H9 (cell line): ENCODE measurements around the gene AMOTL1. TPM values are rescaled to one million over a fixed set of nuclear protein-coding genes. Genes with fewer than 3 reads are reported as not detected.

ENCODE experiments used
- DNase-seq: peaks from one replicate; pipeline ENCODE4 v3.0.0-alpha.2; 2017
- H2AFZ ChIP-seq: one replicate; pipeline ENCODE4 v1.6.1; 2013; ENCODE audit warnings: mild to moderate bottlenecking, low read length, control low read depth, moderate library complexity
- H2AK5ac ChIP-seq: 2 replicates; pipeline ENCODE4 v1.6.1; 2013; ENCODE audit warnings: low read length, control low read depth, mixed read lengths; ENCODE audit not compliant: insufficient read length
- H2BK120ac ChIP-seq: one replicate; pipeline ENCODE4 v1.6.1; 2013; ENCODE audit warnings: low read depth, mild to moderate bottlenecking, low read length, control low read depth, inconsistent platforms; ENCODE audit not compliant: poor library complexity, severe bottlenecking
- H2BK12ac ChIP-seq: 2 replicates; pipeline ENCODE4 v1.6.1; 2013; ENCODE audit warnings: low read length, control low read depth, mixed read lengths, low read depth; ENCODE audit not compliant: insufficient read length
- H2BK15ac ChIP-seq: 2 replicates; pipeline ENCODE4 v1.6.1; 2013; ENCODE audit warnings: low read depth, low read length, control low read depth
- H2BK20ac ChIP-seq: one replicate; pipeline ENCODE4 v1.6.1; 2013; ENCODE audit warnings: low read depth, mild to moderate bottlenecking, low read length, control low read depth, inconsistent platforms; ENCODE audit not compliant: poor library complexity, severe bottlenecking
- H2BK5ac ChIP-seq: 2 replicates; pipeline ENCODE4 v1.6.1; 2013; ENCODE audit warnings: low read length, control low read depth, mixed read lengths; ENCODE audit not compliant: insufficient read length
- H3K14ac ChIP-seq: 2 replicates; pipeline ENCODE4 v1.6.1; 2013; ENCODE audit warnings: low read length, control low read depth; ENCODE audit not compliant: insufficient read depth
- H3K18ac ChIP-seq: 2 replicates; pipeline ENCODE4 v1.6.1; 2013; ENCODE audit warnings: low read depth, mild to moderate bottlenecking, mixed read lengths, low read length, control low read depth; ENCODE audit not compliant: insufficient read length
- H3K23ac ChIP-seq: 2 replicates; pipeline ENCODE4 v1.6.1; 2013; ENCODE audit warnings: low read length, control low read depth, mixed read lengths, low read depth; ENCODE audit not compliant: insufficient read length
- H3K23me2 ChIP-seq: 2 replicates; pipeline ENCODE4 v1.6.1; 2013; ENCODE audit warnings: low read depth, mild to moderate bottlenecking, mixed read lengths, low read length, control low read depth; ENCODE audit not compliant: insufficient read length, poor library complexity, severe bottlenecking
- H3K27ac ChIP-seq: 2 replicates; pipeline ENCODE4 v1.5.1; 2013; ENCODE audit warnings: low read length, control low read depth, mixed read lengths, low read depth; ENCODE audit not compliant: insufficient read length
- H3K27me3 ChIP-seq: 2 replicates; pipeline ENCODE4 v1.6.1; 2013; ENCODE audit warnings: low read length, control low read depth, inconsistent platforms; ENCODE audit not compliant: insufficient read depth
- H3K4ac ChIP-seq: 2 replicates; pipeline ENCODE4 v1.6.1; 2013; ENCODE audit warnings: low read depth, mild to moderate bottlenecking, control low read depth, inconsistent platforms, low read length, moderate library complexity
- H3K4me1 ChIP-seq: 2 replicates; pipeline ENCODE4 v1.6.1; 2013; ENCODE audit warnings: low read length, control low read depth, inconsistent platforms; ENCODE audit not compliant: insufficient read depth
- H3K4me2 ChIP-seq: 2 replicates; pipeline ENCODE4 v1.6.1; 2013; ENCODE audit warnings: low read length, control low read depth, mixed read lengths; ENCODE audit not compliant: insufficient read length, insufficient read depth
- H3K56ac ChIP-seq: 2 replicates; pipeline ENCODE4 v1.6.1; 2013; ENCODE audit warnings: low read depth, mild to moderate bottlenecking, mixed read lengths, low read length, control low read depth; ENCODE audit not compliant: insufficient read length
- H3K79me1 ChIP-seq: 2 replicates; pipeline ENCODE4 v1.6.1; 2013; ENCODE audit warnings: low read depth, mild to moderate bottlenecking, moderate library complexity, low read length, control low read depth, inconsistent platforms; ENCODE audit not compliant: insufficient read depth, poor library complexity, severe bottlenecking
- H3K79me2 ChIP-seq: 2 replicates; pipeline ENCODE4 v1.6.1; 2013; ENCODE audit warnings: low read length, control low read depth, inconsistent platforms; ENCODE audit not compliant: insufficient read depth
- H3K9ac ChIP-seq: 2 replicates; pipeline ENCODE4 v1.6.1; 2013; ENCODE audit warnings: low read length, control low read depth, mixed read lengths; ENCODE audit not compliant: insufficient read length; ENCODE audit errors: extremely low read depth
- H3K9me3 ChIP-seq: one replicate; pipeline ENCODE4 v1.6.1; 2013; ENCODE audit warnings: low read depth, low read length, inconsistent platforms; ENCODE audit not compliant: control insufficient read depth
- H3T11ph ChIP-seq: one replicate; pipeline ENCODE4 v1.6.1; 2013; ENCODE audit warnings: mild to moderate bottlenecking, low read length, control low read depth, inconsistent platforms
- H4K20me1 ChIP-seq: one replicate; pipeline ENCODE4 v1.6.1; 2013; ENCODE audit not compliant: control insufficient read depth, insufficient read length, insufficient read depth
- H4K5ac ChIP-seq: 2 replicates; pipeline ENCODE4 v1.6.1; 2013; ENCODE audit warnings: low read depth, mild to moderate bottlenecking, mixed read lengths, low read length, control low read depth; ENCODE audit not compliant: insufficient read length
- H4K8ac ChIP-seq: replicated peaks from 2 replicates; pipeline ENCODE4 v1.6.1; 2013; ENCODE audit warnings: low read length, control low read depth, mixed read lengths, low read depth; ENCODE audit not compliant: insufficient read length
- H4K91ac ChIP-seq: 2 replicates; pipeline ENCODE4 v1.6.1; 2013; ENCODE audit warnings: low read depth, mild to moderate bottlenecking, moderate library complexity, mixed read lengths, low read length, control low read depth; ENCODE audit not compliant: insufficient read length
- H3K27ac Mint-ChIP-seq, 3 experiments: 2 replicates in 2 of 3; 3 replicates in 1 of 3; pipeline ENCODE4 v1.8.0; 2020 to 2021; ENCODE audit warnings: mixed read lengths in 3 of 3, mild to moderate bottlenecking in 1 of 3, moderate library complexity in 1 of 3
- H3K27me3 Mint-ChIP-seq: 2 replicates; pipeline ENCODE4 v1.8.0; 2021; ENCODE audit warnings: low read depth, mild to moderate bottlenecking, moderate library complexity, mixed read lengths
- H3K36me3 Mint-ChIP-seq, 3 experiments: 2 replicates in 2 of 3; 3 replicates in 1 of 3; pipeline ENCODE4 v1.8.0; 2020 to 2021; ENCODE audit warnings: low read depth in 3 of 3, mixed read lengths in 3 of 3; ENCODE audit not compliant: insufficient read depth in 1 of 3
- H3K4me1 Mint-ChIP-seq, 2 experiments: 2 replicates each; pipeline ENCODE4 v1.8.0; 2020; ENCODE audit warnings: mixed read lengths in 2 of 2
- H3K4me3 Mint-ChIP-seq, 2 experiments: 2 replicates in 1 of 2; 3 replicates in 1 of 2; pipeline ENCODE4 v1.8.0; 2020 to 2021; ENCODE audit warnings: mild to moderate bottlenecking in 2 of 2, mixed read lengths in 2 of 2, moderate library complexity in 1 of 2
- H3K9me3 Mint-ChIP-seq, 2 experiments: 2 replicates in 1 of 2; 3 replicates in 1 of 2; pipeline ENCODE4 v1.8.0; 2020; ENCODE audit warnings: mild to moderate bottlenecking in 2 of 2, mixed read lengths in 2 of 2, moderate library complexity in 1 of 2
- WGBS: extraction: QIAGEN DNeasy Blood & Tissue Kit; methylation state at CpG from one replicate; pipeline ENCODE4 v1.1.7; 2013; ENCODE audit warnings: missing lambda C conversion rate, low lambda C conversion rate, mixed read lengths; ENCODE audit not compliant: insufficient read length; ENCODE audit errors: extremely low coverage; 5-methylcytosine and 5-hydroxymethylcytosine counted together
- total RNA-seq: library from RNA; stranded (reverse); gene quantifications from 2 replicates; pipeline ENCODE4 v1.2.1, GENCODE V29; 2021
- TF ChIP-seq, protein P1 (sequence below): fragments of 200-600 bp; sonication (generic); conservative IDR thresholded peaks from 3 replicates; pipeline ENCODE4 v1.8.0; 2021; ENCODE audit warnings: antibody characterized with exemption, mild to moderate bottlenecking

The AMOTL1 gene
- total RNA-seq, 1 experiment from 2014 or later, result 18.5 TPM

DNA sequence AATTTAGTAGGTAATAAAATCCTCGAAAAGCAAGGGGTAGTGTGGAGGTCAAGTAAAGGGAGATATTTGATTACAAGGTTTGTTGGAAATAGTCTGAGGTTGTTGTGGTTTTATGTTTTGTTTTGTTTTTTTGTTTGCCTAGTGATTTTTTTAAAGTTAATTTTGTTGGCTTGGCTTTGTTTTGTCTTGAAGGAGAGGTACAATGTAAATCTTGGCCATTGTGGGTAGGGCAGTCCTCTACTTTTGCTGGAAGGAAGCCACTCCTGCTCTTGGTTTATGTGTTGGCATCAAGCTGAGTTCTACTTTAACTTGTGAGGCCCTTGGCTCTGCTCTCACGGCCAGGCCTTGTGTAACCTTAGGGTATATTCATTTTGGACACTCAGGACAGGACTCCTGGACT lies 3.2 kb downstream of the AMOTL1 start:
- H3K9ac ChIP-seq, result no peak overlapping the region
- no peak overlapping the region for H2BK15ac ChIP-seq
- H3K4me2 ChIP-seq, result no peak overlapping the region
- H3K4me1 ChIP-seq, result peaks cover 8% of the 10 kb centered on the region; the same call in 1 of the 2 replicates
- H2AK5ac ChIP-seq, result no peak overlapping the region
- H3K14ac ChIP-seq, result no peak overlapping the region
- peaks cover 13% of the 10 kb centered on the region for H3K23me2 ChIP-seq
- H4K8ac ChIP-seq, result no peak overlapping the region
- Mint-ChIP-seq H3K4me3 (peak overlapping the region in 1 of 2 experiments; percentile 50; a peak in 2 of 5 replicates), H3K36me3 (peaks cover 0 to 6% (median 6%) of the 10 kb centered on the region in 3 experiments; a peak in 4 of 7 replicates), H3K9me3 (peaks cover 0 to 4% of the 10 kb centered on the region in 2 experiments; a peak in 3 of 5 replicates), H3K27ac (peak overlapping the region in 1 of 3 experiments; percentile 41; a peak in 1 of 7 replicates), H3K27me3 (peaks cover 21% of the 10 kb centered on the region), H3K4me1 (peaks cover 30 to 32% of the 10 kb centered on the region in 2 experiments)
- no peak overlapping the region for H3K4ac ChIP-seq
- H3K23ac ChIP-seq, result no peak overlapping the region
- no peak overlapping the region for H2BK120ac ChIP-seq
- no CpG with 5 or more reads among the region's 2 CpGs for WGBS
- no peak overlapping the region for H4K5ac ChIP-seq
- H3K27me3 ChIP-seq, result peaks cover 17% of the 10 kb centered on the region; the same call in 1 of the 2 replicates
- H2BK20ac ChIP-seq, result no peak overlapping the region
- H3K18ac ChIP-seq, result no peak overlapping the region
- H2AFZ ChIP-seq, result no peak overlapping the region
- TF ChIP-seq, protein P1, sequence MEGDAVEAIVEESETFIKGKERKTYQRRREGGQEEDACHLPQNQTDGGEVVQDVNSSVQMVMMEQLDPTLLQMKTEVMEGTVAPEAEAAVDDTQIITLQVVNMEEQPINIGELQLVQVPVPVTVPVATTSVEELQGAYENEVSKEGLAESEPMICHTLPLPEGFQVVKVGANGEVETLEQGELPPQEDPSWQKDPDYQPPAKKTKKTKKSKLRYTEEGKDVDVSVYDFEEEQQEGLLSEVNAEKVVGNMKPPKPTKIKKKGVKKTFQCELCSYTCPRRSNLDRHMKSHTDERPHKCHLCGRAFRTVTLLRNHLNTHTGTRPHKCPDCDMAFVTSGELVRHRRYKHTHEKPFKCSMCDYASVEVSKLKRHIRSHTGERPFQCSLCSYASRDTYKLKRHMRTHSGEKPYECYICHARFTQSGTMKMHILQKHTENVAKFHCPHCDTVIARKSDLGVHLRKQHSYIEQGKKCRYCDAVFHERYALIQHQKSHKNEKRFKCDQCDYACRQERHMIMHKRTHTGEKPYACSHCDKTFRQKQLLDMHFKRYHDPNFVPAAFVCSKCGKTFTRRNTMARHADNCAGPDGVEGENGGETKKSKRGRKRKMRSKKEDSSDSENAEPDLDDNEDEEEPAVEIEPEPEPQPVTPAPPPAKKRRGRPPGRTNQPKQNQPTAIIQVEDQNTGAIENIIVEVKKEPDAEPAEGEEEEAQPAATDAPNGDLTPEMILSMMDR, result no peak
- H3K79me2 ChIP-seq, result peaks cover 10% of the 10 kb centered on the region; the same call in 1 of the 2 replicates
- no peak overlapping the region for H2BK12ac ChIP-seq
- no peak overlapping the region for H2BK5ac ChIP-seq
- H3K79me1 ChIP-seq, result peaks cover 3% of the 10 kb centered on the region
- no peak overlapping the region for H3K56ac ChIP-seq
- no peaks in the 10 kb centered on the region for H3K9me3 ChIP-seq
- no peaks in the 10 kb centered on the region for H4K20me1 ChIP-seq
- no peak for DNase-seq
- H3K27ac ChIP-seq, result no peak overlapping the region
- no peak overlapping the region for H3T11ph ChIP-seq
- H4K91ac ChIP-seq, result no peak overlapping the region
